Forelimb muscle (tissue), 1 donor: Measurements from ENCODE around the gene HOXA4. TPM values are rescaled to one million over a fixed set of nuclear protein-coding genes. Genes with fewer than 3 reads are reported as not detected.

Experiments
- DNase-seq: peaks from one replicate; pipeline ENCODE4 v3.0.0-alpha.2; 2013; ENCODE audit warnings: low read depth
- polyA plus RNA-seq: library from polyadenylated mRNA; unstranded; fragments of 120-200 nt; gene quantifications from one replicate; pipeline ENCODE4 v1.2.1, GENCODE V29; 2013; ENCODE audit not compliant: insufficient read length

The HOXA4 gene
- polyA plus RNA-seq, 1 donor = 26.4 TPM

- no peak for DNase-seq
These were observed 12.6 kb downstream of the HOXA4 start for GRCh38 chr7:27117887-27118491.

- no peak for DNase-seq
These were observed 13.3 kb downstream of the HOXA4 start for GRCh38 chr7:27116962-27117886.

- DNase-seq = no peak
These were observed 14.3 kb downstream of the HOXA4 start for GRCh38 chr7:27116031-27116961.

DNA sequence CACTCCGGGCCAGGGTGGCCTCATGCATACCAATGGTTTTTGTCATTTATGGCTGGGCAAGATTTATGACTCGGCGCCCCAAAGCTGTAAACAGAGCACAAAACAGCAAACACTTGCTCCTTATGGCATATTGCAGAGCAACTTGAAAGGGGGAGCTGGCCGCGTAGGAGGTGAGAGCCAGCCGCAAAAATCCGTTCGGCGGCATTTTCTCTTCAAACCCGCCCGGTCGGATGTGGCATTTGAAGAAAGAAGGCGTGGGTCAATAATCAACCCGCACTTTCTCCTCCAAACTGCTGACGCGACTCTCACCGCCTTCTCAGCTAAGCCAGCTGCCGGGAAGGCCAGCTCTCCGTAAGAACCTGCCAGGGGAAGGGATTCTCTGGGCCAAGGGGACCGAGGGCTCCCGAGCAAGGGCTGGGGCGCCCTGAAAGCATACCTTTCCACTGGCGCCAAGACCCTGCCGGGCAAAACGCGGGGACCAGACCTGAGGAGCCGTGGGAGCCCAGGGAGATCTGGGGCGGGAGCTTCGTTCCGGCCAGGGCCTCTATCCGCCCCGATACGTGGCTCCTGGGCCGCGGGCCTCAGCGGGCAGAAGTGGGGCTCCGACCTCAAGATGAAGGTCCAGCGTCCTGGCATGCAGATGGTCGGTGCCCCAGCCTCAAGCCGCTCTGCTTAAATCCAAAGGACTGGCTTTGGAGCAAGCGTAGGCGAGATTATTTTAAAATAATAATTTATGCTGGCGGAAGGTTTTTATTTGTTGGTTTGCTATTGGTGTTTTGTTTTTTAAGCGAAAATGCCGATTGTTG lies 15.1 kb downstream of the HOXA4 start:
- no peak for DNase-seq

DNA sequence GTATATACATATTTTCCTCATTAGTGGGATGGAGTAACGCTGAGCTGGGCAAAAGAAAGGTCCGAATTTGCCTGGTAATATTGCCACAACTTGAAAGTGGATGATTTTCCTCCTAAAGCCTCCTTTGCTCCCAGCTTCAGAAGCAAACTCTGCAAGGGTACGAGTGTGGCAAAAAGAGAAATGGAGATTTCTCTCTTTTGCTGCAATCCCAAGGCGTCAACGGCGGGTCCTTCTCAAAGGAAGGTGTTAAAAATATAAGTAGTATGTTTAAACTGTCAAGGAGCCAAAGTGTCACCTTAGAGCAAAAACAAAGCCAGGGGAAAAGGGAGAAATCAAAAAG lies 15.7 kb downstream of the HOXA4 start:
- no peak for DNase-seq

DNA sequence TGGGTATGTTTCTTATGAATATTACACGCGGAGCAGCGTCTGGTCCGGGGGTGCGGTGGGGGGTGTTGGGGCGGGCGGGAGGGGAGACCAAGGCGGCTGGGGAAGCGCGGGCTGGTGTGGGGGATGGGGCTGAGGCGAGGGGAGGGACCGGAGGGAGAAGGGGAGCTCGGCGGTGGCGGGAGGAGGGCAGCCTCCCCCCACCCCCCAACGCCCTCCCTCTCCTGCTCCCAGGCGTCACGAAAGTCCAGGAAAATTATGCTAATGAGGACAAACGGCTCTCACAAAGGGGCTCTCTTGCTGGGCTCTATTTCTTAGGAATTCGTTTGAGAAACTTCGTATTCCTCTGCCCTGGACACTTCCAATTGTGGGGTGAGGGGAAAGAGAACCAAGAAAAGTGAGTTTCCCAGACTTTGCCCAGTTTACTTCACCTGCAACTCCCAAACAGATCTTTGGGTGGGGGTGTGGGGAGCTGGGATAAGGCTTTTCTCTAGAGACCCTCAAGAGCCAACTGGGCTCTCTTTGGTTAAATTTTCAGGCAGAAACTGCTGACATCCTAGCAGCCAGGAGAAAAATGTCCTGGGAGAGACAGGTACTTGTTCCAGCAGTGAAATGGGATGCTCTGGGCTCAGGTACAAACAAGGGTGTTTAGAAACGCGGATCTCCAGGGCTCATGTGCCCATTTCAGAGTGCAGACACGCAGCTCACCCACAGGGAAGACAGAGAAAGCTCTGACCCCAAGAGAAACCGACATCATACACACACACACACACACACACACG lies 16.4 kb downstream of the HOXA4 start:
- no peak for DNase-seq

DNA sequence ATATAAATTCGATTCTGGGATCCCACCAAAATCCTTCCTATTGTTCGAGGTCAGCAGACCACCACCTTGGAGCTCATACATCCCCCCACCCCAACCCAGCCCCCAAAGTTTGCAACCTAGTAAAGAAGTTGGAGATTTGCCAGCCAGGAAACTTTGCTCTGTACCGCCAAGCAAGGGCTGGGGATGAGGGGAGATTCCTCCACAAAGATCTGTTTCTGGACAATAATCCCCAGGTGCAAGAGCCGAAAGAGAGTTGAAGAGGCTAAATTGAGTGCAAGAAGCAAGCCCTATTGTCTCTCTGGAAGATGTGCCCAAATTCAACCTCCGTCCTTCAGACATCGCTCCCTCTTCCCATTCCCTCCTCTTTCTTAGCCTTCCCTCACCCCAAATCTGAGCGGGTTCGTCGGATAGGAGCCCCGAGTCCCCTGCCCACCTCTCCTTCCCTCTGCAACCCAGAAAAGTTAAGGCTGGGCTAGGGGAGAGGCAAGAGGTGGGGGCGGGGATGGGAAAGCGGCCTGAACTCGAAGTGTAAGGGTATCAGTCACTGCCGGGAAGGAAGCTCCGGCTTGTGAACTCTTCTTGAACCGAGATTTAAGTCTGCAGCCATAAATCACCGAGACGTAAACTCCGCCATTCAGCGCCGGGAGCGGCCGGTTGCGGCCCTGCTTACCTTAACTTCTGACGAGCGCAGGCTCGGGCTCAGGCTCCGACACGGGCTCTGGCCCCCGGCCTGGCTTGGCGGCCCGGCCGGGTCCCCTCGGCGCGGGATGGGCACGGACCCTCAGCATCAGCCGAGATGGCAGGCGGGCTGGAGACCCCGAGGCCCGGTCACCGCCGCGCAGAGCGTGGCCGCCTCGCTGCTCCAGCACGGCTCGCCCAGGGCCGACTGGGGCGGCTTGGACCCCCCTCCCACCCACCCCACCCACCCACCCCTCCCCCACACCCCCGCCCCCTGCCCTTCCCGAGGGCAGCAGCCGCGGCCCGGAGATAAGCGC lies 17.3 kb downstream of the HOXA4 start:
- DNase-seq = no peak

DNA sequence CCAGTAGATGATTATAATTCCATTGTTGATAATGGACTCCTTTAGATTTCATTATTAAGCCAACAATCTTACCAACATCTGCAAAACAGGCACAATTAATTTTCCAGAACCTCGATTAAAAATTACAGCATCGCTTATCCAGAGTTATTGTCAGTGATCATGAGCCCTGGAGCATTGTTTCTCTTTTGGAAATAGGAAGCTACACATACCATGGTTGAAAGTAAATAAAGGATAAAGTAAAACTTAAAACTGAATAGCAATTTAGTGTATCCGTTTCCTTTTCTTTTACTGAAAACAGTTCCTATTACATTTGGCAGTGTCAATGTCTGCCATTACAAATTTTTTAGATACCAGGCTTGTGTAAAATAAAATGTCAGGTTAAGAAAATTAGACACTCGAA lies 18.2 kb downstream of the HOXA4 start:
- DNase-seq = no peak

DNA sequence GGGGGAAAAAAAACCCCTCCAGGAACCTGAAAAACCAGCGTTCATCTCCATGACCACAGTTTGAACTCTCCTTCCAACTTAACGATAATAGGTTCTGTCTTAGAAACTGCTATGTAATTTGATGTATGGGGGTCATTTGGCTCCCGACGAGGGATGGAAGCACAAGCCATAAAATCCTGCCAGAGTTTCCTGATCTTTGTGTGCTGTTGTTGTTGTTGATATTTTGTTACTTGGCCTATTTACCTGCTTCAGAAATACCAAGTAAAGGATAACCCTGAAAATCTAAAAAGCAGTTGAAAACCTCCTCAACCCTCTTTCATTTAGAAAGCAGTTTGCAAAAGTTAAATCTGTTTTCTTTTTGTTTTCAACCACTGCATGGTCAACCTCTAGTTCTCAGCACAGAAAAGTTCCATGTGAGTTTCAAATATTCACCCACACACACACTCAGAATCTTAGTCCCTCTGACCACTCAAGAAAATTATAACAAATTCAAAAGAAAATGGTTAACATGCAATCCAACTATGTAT lies 18.7 kb downstream of the HOXA4 start:
- DNase-seq = no peak

- DNase-seq = no peak
These were observed 19.4 kb downstream of the HOXA4 start for GRCh38 chr7:27111042-27111750.

- DNase-seq = no peak
These were observed 20.1 kb downstream of the HOXA4 start for GRCh38 chr7:27110186-27111031.

DNA sequence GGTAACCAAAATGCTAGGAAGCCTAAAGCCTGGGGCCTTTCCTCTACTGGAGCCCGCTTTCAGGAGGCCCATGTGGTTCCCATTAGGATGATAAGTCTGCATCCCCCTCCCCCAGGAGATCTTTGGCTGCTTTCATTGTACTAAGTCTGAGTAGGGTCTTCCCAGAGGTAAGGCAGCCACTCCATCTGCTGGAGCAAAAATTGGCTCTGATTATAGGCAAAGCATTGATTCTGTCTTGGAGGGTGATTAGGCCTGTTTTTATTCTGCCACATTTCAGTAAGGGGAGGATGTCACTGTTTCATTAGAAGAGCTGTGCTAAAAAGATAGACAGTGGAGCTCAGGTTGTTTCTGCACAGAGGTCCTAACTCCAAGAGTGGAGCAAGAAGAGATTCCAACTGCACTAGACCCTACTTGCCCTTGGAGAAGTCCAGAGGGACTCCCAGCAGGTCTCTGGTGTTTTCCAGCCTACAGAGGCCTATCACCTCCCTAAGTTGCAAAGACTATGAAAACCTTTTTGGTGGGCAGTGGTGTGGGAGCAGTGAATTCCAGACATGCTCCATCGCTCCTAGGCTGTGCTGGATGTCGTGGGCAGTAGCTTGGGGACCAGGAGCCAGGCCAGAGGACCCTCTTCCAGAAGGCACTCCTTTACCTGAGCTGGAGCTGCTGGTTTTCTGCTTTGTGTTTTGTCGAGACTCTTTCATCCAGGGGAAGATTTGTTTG lies 20.9 kb downstream of the HOXA4 start:
- DNase-seq = no peak

DNA sequence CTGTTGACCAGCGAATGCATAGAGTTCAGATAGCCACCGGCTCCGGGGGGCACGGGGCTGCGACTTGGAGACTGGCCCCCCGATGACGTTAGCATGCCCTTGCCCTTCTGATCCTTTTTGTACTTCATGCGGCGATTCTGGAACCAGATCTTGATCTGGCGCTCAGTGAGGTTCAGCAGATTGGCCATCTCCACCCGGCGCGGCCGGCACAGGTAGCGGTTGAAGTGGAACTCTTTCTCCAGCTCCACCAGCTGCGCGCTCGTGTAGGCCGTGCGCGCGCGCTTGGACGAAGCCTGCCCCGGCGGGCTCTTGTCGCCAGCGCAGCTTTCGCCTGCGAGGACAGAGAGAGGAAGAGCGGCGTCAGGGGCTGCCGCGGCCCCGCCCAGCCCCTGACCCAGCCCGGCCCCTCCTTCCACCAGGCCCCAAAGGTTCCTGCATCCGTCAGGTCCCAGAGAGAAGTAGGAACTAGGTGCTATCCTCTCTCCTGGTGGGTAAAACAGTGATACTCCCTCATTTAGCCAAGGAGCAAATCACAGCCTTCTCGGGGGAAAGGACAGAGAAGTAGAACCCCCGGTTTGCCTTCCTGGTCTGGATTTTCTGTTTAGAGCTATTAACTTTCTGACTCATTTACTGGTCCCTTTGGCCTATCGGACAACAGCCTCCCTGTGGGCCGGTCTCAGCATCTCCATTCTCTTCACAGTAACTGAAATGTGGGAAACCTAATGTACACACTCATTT lies 22.0 kb downstream of the HOXA4 start:
- no peak for DNase-seq

DNA sequence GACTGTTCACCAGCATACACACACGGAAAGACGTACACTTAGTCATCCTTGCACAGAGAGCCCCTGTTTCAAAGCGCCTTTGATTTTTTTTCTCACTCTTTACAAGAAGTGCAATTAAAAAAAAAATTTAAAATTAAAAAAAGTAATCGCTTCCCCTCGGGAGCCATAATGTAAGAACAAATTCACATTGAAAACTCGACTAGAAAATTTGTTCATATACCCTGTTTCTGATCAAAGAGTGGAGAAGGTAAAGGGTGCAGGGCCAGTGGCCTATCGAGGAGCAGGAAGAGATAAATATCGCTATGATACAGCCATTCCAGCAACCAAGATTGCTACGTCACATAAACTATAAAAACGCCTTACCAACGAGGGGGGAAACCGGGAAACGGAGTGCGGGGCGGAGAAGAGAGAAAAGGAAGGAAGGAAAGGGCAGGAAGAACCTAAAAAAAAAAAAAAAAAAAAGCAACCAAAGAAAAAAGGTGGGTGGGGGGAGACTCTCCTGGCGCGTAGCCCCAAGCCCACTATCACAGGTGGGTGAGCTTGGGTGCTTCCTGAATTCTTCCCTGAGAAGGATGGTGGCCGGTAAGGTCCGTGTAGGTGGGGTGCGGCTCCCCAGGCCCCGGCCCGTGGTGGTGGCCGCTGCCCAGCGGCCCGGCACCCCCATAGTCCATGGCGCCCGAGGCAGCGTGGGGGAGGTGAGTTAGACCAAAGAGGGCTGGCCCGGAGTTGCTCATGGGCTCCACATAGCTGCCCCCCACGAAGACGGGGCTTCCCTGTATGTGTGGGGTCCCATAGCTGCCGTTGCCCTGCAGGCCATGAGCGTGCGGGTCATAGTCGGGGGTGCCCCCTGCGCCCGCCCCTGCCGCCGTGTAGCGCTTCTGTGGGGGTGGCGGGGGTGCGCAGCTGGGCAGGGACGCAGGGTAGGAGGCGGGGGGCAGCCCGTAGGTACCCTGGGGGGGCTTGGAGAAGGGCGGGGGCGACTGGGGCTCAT lies 22.9 kb downstream of the HOXA4 start:
- DNase-seq = no peak

- no peak for DNase-seq
These were observed 23.7 kb downstream of the HOXA4 start for GRCh38 chr7:27106901-27107240.
